Activated CD8-positive, alpha-beta memory T cell treated with anti-CD3 and anti-CD28 coated beads for 36 hours (primary cell): Measurements from ENCODE around the gene GABRB1. TPM values are rescaled to one million over a fixed set of nuclear protein-coding genes. Genes with fewer than 3 reads are reported as not detected.

Source experiments
- CTCF ChIA-PET: fragments of 350-600 bp; sonication (Branson Sonifier 250); formaldehyde crosslinking; loops from one replicate; lab custom pipeline; 2021; ENCODE audit warnings: antibody characterized with exemption; lab: Charles Lee
- POLR2A ChIA-PET: fragments of 350-600 bp; sonication (Branson Sonifier 250); formaldehyde crosslinking; loops from one replicate; lab custom pipeline; 2021; ENCODE audit warnings: antibody characterized with exemption; lab: Charles Lee
- total RNA-seq, 2 experiments: library from RNA; stranded (reverse); gene quantifications; one replicate each; pipeline ENCODE4 v1.2.3, GENCODE V29; 2021

GABRB1 gene
- total RNA-seq, 2 experiments from 2014 or later, result not detected

- ChIA-PET CTCF (no interaction called here), POLR2A (no interaction called here)
Measured at GRCh38 chr4:47040828-47041227, 9.5 kb downstream of the GABRB1 start.

DNA sequence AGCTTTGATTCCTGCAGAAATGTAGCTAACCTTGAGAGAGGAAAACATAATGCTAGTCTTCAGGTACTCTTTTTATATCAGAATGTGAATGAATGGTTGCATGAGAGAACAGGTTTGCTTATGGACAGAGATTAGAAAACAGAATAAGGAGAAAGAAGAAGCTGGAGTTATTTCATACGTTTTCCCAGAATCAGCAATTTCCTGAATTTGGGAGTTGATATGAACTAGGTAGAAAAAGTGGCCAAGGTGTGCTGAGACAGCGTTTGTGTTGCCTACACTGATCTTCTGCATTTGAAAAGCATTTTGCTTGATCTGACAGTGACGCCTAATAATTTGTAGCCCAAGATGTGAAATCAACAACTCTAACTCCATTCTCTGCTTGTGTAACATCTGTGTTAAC, 12.5 kb downstream of the GABRB1 start:
- POLR2A ChIA-PET, result no interaction called here
- CTCF ChIA-PET, result no interaction called here

DNA sequence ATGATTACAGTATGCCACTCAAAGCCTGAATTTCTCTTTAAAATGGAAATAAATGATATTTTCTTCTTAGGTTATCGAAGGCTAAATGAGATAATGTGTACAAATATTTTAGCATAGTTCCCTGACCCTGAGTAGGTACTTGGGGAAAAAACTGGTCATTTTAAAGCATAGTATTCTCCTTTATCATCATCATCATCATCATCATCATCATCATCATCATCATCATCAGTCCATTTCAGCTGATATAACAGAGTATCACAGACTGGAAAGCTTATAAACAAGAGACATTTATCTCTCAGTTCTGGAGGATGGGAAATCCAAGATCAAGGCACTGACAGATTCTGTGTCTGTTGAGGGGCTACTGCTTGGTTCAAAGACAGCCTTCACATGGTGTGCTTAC, 13.9 kb downstream of the GABRB1 start:
- ChIA-PET CTCF (no interaction called here), POLR2A (no interaction called here)

DNA sequence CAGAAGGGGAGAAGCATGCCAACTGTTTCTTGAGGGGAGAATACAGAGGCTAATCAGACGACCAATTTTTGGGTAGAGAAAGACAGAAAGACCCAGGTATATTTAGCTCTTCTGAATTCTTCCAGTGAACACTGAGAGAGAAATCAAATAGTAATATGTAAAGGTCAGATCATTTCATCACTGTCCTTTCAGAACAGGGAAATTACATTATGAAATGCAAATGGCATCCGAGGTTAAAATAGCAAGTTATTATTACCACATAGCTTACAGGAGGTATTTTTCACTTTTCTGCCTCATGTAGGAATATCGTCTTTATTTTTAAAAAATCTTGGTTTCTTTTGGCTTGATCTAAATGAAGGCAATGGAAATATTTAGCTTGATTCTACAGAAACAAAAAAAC, 18.0 kb downstream of the GABRB1 start:
- ChIA-PET CTCF (no interaction called here), POLR2A (no interaction called here)

GRCh38 chr4:47050761-47051725, 19.7 kb downstream of the GABRB1 start:
- ChIA-PET POLR2A (no interaction called here), CTCF (no interaction called here)

DNA sequence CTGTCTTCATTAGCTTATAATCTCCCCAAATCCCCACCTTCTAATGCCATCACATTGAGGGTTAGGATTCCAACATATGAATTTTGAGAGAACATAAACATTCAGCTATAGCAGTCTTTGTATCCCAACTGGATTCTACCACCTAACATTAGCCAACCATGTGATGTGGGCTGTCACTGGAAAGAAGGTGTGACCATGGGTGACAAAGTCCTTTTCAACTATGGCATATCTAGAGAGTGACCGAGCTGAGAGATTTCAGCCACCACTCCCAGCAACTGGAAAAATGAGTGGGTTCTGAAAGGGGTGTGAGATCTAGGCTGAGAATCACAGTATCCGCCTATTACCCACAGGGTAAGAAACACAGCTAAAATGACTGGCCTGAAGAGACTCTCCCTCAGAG, 22.1 kb downstream of the GABRB1 start:
- POLR2A ChIA-PET, result no interaction called here
- CTCF ChIA-PET, result no interaction called here

GRCh38 chr4:47054130-47054529, 22.8 kb downstream of the GABRB1 start:
- POLR2A ChIA-PET, result no interaction called here
- CTCF ChIA-PET, result no interaction called here

- ChIA-PET POLR2A (no interaction called here), CTCF (no interaction called here)
Measured at GRCh38 chr4:47057991-47058390, 26.6 kb downstream of the GABRB1 start.

DNA sequence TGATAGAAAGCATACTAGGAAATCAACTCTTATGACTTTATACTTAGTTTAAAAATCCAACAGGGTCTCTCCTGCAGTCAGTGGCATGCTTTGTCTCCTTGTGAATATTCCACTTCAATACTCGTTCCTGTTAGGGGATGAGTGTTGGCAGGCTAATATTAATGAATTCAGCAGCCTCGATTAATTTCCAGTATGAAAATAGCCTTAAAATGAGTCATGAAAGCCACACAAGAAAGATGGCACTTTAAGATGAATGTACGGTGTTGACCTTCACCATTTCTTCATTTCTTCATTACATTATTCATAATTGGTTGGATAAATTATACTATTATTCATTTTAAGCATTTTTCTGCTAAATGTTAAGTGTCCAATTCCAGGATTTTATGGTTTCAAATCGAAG, 29.2 kb downstream of the GABRB1 start:
- ChIA-PET POLR2A (no interaction called here), CTCF (no interaction called here)

DNA sequence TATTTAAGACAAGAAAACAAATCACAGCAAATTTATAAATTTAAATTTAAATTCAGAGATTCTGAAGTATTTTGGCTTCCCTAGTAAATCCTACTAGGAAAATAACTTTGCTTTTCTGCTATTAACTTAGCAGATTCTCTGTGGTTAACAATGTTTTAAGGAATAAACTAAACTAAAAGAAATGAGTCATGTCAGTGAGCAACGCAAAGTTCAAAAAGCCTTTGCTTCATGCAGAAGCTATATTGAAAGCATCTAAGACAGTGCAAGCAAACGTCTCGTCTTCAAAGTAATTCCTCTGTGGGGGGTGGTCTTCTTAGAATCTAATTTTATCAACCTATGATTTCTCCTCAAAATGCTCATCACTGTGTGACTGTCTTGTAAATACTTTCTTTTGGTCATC, 30.1 kb downstream of the GABRB1 start:
- POLR2A ChIA-PET, result no interaction called here
- CTCF ChIA-PET, result no interaction called here

DNA sequence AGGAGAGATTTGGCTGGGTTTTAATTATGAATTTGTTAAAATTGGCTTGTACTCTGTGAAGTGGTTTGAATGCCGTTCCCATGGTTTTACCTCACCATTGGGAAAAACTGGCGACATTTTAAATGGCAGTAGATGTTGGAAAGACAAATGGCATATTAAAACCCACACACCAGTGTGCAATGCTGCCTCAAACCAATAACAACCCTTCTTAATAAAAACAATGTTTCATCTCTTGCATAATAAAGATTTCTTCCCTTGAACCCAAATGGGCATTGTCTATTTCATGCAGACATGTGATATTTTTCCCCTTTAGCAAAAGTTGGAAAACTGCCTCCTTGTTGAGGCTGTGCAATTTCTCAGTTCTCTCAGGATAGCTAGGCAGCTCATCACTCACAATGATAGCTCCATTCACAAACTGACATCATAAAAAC, 33.7 kb downstream of the GABRB1 start:
- ChIA-PET POLR2A (no interaction called here), CTCF (no interaction called here)

DNA sequence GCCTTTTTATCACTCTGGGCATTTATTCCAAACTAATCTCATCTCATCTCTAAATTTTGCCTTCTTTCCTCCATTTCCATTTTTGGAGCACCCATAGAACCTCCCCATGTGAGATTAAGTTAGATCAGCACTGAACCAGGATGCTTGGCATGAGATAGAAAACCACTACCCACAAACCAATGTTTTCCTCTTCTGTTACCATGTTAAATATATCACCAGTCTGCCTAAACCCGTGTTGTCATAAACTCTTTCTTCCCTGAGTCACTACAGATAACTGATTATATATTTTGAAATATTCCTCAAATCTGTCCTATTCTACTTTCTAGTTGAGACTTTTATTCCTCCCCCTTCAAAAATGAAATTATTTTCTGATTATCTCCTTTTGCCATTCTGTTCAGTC, 37.6 kb downstream of the GABRB1 start:
- POLR2A ChIA-PET, result no interaction called here
- CTCF ChIA-PET, result no interaction called here

DNA sequence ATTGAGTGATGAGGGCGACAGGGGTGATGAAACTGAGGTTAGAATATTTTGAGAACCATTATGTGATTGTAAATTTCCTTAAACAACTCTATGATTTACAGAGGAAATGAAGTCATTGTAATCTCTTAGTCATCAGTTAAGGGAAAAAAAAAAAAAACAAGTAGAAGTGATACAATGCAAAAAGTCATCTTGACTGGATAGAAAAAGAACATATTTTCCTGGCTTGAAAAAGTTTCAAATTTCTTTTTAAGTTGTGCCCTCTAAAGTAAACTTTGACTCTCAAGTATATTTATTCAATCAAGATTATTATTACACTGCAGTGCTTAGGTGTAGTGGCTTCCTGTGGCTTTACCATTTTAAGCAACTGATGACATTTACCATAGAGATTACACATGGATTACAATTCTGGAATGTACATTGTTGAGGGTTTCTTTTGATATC, 40.6 kb downstream of the GABRB1 start:
- POLR2A ChIA-PET, result no interaction called here
- CTCF ChIA-PET, result no interaction called here

- CTCF ChIA-PET, result no interaction called here
- POLR2A ChIA-PET, result no interaction called here
Measured at GRCh38 chr4:47073647-47074046, 42.3 kb downstream of the GABRB1 start.

DNA sequence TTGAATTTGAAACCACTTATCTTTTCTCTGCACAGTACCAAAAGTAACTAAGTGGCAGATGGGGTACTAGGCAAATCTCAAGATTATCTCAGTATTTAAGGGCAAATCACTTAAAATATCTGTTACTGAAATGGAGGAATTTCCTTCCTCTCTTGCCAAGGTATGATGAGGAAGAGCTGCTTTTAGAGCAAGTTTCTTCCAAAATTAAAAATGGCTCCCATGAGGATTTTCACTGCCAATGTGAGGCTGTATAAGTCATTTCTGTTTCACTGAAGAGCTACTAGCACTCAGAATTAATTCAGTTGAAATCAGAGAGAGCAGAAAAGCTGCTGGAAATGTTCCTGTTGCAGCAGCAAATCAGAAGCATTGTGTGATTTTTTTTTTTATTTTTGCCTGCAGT, 43.4 kb downstream of the GABRB1 start:
- ChIA-PET POLR2A (no interaction called here), CTCF (no interaction called here)

DNA sequence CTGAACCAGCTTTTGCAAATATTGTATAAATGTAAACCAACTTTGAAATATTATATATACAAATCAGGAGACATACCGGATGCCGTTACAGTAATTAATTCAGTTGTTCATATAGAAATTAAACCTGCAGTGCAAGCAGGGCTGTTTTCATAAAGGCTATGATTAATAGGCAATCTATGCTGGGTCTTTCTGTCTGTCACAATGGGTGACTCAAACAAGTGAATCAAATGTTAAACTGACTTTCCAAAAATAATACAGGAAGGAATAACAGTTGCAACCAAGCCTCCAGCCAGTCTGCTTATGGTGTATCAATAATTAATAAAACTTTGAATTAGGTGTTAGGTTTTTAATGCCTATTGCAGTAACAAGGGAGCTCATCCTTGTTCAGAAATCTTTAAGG, 43.9 kb downstream of the GABRB1 start:
- CTCF ChIA-PET, result no interaction called here
- POLR2A ChIA-PET, result no interaction called here

- ChIA-PET CTCF (no interaction called here), POLR2A (no interaction called here)
Measured at GRCh38 chr4:47075919-47076318, 44.6 kb downstream of the GABRB1 start.

- CTCF ChIA-PET, result no interaction called here
- POLR2A ChIA-PET, result no interaction called here
Measured at GRCh38 chr4:47084111-47084510, 52.7 kb downstream of the GABRB1 start.

- POLR2A ChIA-PET, result no interaction called here
- CTCF ChIA-PET, result no interaction called here
Measured at GRCh38 chr4:47084795-47085194, 53.4 kb downstream of the GABRB1 start.

- POLR2A ChIA-PET, result no interaction called here
- CTCF ChIA-PET, result interaction anchor here (0.6 kb wide), 1 partner anchor 340 kb away, joined by 3 read pairs; no protein-coding TSS in a partner anchor
Measured at GRCh38 chr4:47088298-47088697, 56.9 kb downstream of the GABRB1 start.

GRCh38 chr4:47095884-47096283, 64.5 kb downstream of the GABRB1 start:
- ChIA-PET CTCF (no interaction called here), POLR2A (no interaction called here)
